NCI-H446 treated with DMSO at 0.1 percent for 48 hours (cell line): Measurements from ENCODE around the gene KCNA2.

ENCODE experiments used
- DNase-seq: peaks from one replicate; lab custom pipeline; 2025; lab: John Stamatoyannopoulos, UW

Gene KCNA2

GRCh38 chr1:110628323-110629105, 22.4 kb upstream of the KCNA2 start:
- DNase-seq, result no peak

- no peak for DNase-seq
Observed at GRCh38 chr1:110627764-110628163, 21.6 kb upstream of the KCNA2 start.

- DNase-seq, result no peak
Observed at GRCh38 chr1:110626889-110627288, 20.7 kb upstream of the KCNA2 start.

GRCh38 chr1:110620686-110621085, 14.5 kb upstream of the KCNA2 start:
- DNase-seq, result no peak

- DNase-seq, result no peak
Observed at GRCh38 chr1:110620250-110620615, 14.1 kb upstream of the KCNA2 start.

GRCh38 chr1:110619412-110620249, 13.5 kb upstream of the KCNA2 start:
- DNase-seq, result peak; percentile 50

GRCh38 chr1:110618668-110619067, 12.5 kb upstream of the KCNA2 start:
- no peak for DNase-seq

- no peak for DNase-seq
Observed at GRCh38 chr1:110617589-110617988, 11.4 kb upstream of the KCNA2 start.

- DNase-seq, result no peak
Observed at GRCh38 chr1:110617116-110617515, 11.0 kb upstream of the KCNA2 start.

GRCh38 chr1:110616587-110616986, 10.4 kb upstream of the KCNA2 start:
- DNase-seq, result peak; percentile 38

GRCh38 chr1:110615548-110616130, 9.5 kb upstream of the KCNA2 start:
- DNase-seq, result peak; percentile 62

- DNase-seq, result no peak
Observed at GRCh38 chr1:110612060-110612745, 6.0 kb upstream of the KCNA2 start.

- DNase-seq, result no peak
Observed at GRCh38 chr1:110610696-110611286, 4.6 kb upstream of the KCNA2 start.

GRCh38 chr1:110610084-110610483, 3.9 kb upstream of the KCNA2 start:
- DNase-seq, result no peak

- no peak for DNase-seq
Observed at GRCh38 chr1:110608247-110608646, 2.1 kb upstream of the KCNA2 start.

GRCh38 chr1:110607536-110608230, 1.5 kb upstream of the KCNA2 start:
- DNase-seq, result no peak

- peak; percentile 43 for DNase-seq
Observed at GRCh38 chr1:110606657-110607535, 738 bp upstream of the KCNA2 start.

- DNase-seq, result no peak
Observed at GRCh38 chr1:110605446-110605845, 712 bp downstream of the KCNA2 start.

GRCh38 chr1:110604586-110605148, 1.5 kb downstream of the KCNA2 start:
- no peak for DNase-seq

- DNase-seq, result no peak
Observed at GRCh38 chr1:110603058-110603457, 3.1 kb downstream of the KCNA2 start.
